Measurements from ENCODE around the gene CFAP141.
"Not testable (repeated sequence)": the region's sequence is repeated elsewhere in the genome, so short reads cannot be mapped to it uniquely, and the experiment has no call there.

The CFAP141 gene

DNA sequence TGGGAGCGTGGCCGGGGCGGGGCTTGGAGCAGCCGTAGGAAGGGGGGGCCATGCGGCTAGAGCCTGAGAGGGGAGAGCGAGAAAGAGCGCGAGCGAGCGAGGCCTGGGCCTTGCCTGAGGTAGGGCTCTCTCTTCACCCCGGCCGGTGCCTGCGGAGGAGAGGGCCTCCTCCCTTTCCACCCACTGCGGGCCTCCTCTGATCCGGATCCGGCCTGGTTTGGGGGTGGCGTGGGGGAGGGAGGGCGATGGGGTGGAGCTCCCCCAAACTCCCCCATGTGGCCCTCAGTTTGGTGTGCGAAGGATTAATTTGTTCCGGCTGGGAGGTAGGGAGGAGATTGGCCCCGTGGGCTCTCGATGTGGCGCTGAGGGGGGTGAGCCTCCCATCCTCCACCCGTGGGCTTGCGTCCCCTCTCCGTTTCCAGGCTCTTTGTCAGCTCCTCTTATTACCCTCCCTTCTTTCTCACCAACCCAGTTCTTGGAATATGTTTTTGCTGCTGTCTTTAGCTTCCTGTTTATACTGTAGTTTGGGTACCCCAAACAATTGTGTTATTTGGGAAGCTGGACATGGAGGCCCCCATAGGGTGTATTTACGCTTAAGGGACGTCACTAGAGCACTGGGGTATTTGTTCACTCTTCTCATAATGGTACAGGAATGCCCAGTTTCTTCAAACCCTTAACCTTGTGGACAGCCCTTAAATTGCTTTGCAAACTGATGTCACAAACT, 15.3 kb upstream of the CFAP141 start:
- peak; percentile 48 for DNase-seq
- H3K4me1 Mint-ChIP-seq, result peaks cover 33 to 72% of the 10 kb centered on the region in 2 donors
- ATAC-seq (replicated peaks), result peak; percentile 33 to 39
- H3K27me3 Mint-ChIP-seq, result no peaks in the 10 kb centered on the region
- H3K4me3 Mint-ChIP-seq, result peak overlapping the region; percentile 95 to 96
- peaks cover 40 to 55% of the 10 kb centered on the region in 2 donors for H3K36me3 Mint-ChIP-seq
- H3K27ac Mint-ChIP-seq, result peak overlapping the region; percentile 99
- no peaks in the 10 kb centered on the region for H3K9me3 Mint-ChIP-seq

DNA sequence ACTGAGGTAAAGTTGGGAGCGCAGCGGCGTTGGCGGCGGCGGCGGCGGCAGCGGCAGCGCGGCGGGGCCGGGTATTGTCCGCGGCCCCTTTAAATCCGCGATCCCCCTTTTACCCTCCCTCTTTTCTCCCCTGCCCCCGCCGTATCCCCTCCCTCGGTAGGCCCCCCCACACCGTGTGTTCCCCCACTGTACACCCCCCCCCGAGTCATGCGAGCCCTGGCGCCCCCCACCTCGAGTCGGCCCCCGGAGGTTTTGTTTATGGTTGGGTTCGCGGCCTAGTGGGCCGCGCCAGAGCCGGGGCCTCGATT, 14.8 kb upstream of the CFAP141 start:
- peaks cover 30 to 72% of the 10 kb centered on the region in 2 donors for H3K4me1 Mint-ChIP-seq
- ATAC-seq (replicated peaks), result no peak
- peak overlapping the region; percentile 95 to 96 for H3K4me3 Mint-ChIP-seq
- no peaks in the 10 kb centered on the region for H3K27me3 Mint-ChIP-seq
- peak overlapping the region; percentile 99 for H3K27ac Mint-ChIP-seq
- no peaks in the 10 kb centered on the region for H3K9me3 Mint-ChIP-seq
- no peak for DNase-seq
- H3K36me3 Mint-ChIP-seq, result peaks cover 40 to 54% of the 10 kb centered on the region in 2 donors

DNA sequence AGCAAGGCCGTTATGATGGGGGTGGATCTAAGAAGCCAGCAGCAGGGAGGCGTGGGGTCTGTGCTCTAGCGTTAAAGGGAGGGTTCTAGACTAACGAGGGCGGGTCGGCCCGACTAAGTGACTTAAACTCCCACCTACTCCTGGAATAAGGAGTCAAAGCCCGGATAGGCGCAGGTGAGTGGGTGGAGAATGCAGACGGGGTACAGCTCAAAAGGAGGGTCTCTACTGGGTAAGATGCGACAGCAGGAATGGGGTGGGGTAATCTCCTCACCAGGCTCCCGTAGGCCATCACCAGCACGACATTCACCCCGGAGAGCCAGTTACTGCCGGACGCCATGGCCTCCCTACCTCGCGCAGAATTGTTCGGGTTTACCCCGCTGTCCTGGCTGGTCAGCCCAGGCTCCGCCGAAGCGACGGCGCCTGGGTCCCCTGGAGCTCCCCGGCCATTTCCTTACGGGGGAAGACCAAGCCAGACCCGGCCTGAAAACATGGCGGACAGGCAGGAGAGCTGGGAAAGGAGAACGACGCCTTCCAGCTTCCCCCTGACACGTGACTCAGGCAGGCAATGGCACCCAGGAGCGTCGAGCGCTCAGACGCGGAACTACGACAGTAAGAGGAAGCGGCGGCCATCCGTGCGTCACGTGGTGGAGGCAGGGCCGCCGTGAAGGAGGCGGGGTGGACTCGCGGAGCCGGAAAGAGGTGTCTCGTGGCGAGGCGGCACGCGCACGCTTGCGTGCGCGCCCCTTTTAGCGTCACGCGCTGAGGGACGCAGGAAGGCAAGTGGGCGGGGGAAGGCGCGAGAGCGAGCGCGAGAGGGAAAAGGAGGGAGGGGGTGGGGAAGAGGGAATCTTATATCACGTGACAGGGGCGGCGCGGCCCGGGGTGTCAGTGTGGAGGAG, 14.2 kb upstream of the CFAP141 start, which contains the start of gene UBAP2L:
UBAP2L (plus strand) TSS at position 885 of the 899 bp plus-strand sequence. CDS start 4,169 bp downstream, outside the sequence.
- H3K36me3 Mint-ChIP-seq, result peaks cover 34 to 49% of the 10 kb centered on the region in 2 donors
- peak within 1 kb of the TSS; percentile 95 to 96 for H3K4me3 Mint-ChIP-seq
- peak within 1 kb of the TSS; percentile 99 for H3K27ac Mint-ChIP-seq
- ATAC-seq (replicated peaks) (peak; percentile 92 to 95), DNase-seq (peak; percentile 99)
- H3K27me3 Mint-ChIP-seq, result no peaks in the 10 kb centered on the region
- peaks cover 24 to 67% of the 10 kb centered on the region in 2 donors for H3K4me1 Mint-ChIP-seq
- H3K9me3 Mint-ChIP-seq, result no peaks in the 10 kb centered on the region

DNA sequence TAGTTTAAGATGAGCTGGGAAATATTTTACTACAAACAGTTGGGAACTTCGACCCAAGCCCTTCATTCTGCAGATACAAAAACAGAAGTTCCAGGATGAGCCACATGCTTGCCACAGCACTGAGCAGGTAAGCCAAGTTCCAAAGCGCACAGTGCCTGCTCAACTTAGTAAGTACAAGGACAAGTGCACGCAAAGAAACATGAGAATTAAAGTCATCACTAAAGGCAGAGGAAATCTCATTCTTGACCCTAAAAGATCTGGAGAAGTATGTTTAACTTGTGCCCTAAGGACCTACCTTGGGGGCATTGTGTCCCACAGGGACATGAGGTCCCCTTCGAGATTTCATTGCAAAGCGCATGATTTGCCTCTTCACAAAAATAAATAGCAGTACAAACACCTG, 13.4 kb upstream of the CFAP141 start:
- H3K27me3 Mint-ChIP-seq, result no peaks in the 10 kb centered on the region
- DNase-seq (no peak), ATAC-seq (replicated peaks) (no peak)
- peak overlapping the region; percentile 99 for H3K27ac Mint-ChIP-seq
- peaks cover 34 to 48% of the 10 kb centered on the region in 2 donors for H3K36me3 Mint-ChIP-seq
- H3K9me3 Mint-ChIP-seq, result no peaks in the 10 kb centered on the region
- peak overlapping the region; percentile 95 to 96 for H3K4me3 Mint-ChIP-seq
- H3K4me1 Mint-ChIP-seq, result peaks cover 24 to 60% of the 10 kb centered on the region in 2 donors

DNA sequence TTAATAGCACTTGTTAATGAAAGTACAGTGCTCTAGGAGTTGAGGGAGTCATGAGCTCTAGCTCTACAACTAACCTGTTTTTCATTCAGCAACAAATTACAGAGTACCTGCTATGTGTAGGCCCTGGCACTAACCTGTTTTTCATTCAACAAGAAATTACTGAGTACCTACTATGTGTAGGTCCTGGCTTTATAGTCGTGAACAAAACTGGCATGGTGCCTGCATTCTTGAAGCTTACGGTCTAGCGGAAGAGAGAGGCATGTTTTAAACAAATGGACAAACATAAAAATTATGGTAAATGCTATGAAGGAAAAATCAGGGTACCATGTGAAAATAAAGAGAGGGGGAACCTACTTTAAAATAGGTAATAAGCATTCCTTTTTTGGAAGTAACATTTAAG, 12.4 kb upstream of the CFAP141 start:
- peaks cover 34 to 45% of the 10 kb centered on the region in 2 donors for H3K36me3 Mint-ChIP-seq
- H3K4me1 Mint-ChIP-seq, result peaks cover 20 to 50% of the 10 kb centered on the region in 2 donors
- H3K27ac Mint-ChIP-seq, result peak overlapping the region; percentile 33
- peak overlapping the region; percentile 95 to 96 for H3K4me3 Mint-ChIP-seq
- ATAC-seq (replicated peaks) (no peak), DNase-seq (no peak)
- H3K27me3 Mint-ChIP-seq, result no peaks in the 10 kb centered on the region
- no peaks in the 10 kb centered on the region for H3K9me3 Mint-ChIP-seq

DNA sequence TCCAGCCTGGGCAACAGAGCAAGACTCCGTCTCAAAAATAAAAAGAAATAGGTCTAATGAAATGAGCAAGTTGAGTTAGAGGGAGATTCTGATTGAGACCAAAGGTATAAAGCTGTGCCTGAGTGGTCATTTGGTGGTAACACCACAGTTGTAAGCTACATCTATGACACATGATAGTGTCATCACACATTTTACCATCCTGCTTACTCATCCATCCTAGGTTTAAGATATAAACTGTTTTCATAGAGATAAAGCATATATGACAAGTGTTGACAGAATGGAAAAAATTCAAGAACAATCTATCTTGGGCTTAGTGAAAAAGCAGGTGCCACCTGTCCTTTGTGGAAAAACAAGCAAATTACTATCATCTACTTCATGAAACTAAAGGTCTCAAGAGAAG, 7.1 kb upstream of the CFAP141 start:
- H3K4me3 Mint-ChIP-seq, result no peak overlapping the region

DNA sequence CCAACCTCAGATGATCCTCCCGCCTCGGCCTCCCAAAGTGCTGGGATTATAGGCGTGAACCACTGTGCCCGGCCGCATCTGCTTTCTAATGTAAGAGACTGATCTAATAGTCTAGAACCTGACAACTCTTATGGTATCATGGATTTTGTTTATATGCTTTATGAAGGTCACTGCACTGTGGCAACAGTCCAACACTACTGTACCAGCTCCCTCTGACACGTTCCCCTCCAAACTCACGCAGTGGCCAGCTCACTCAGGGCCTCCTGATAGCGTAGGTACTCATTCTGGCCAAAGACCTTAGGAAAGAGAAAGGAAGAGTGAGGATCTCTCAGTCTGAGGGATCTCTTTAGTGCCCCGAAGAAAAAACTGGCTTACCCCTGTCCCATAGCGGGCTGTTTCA, 6.0 kb upstream of the CFAP141 start:
- no peak overlapping the region for H3K4me3 Mint-ChIP-seq
- no peaks in the 10 kb centered on the region for H3K27me3 Mint-ChIP-seq
- peaks cover 27 to 42% of the 10 kb centered on the region in 2 donors for H3K36me3 Mint-ChIP-seq
- ATAC-seq (replicated peaks), result no peak
- no peak for DNase-seq
- H3K4me1 Mint-ChIP-seq, result peaks cover 6 to 17% of the 10 kb centered on the region in 2 donors
- H3K27ac Mint-ChIP-seq, result no peak overlapping the region
- no peaks in the 10 kb centered on the region for H3K9me3 Mint-ChIP-seq

More for the DNA sequence above, 7.1 kb upstream of the CFAP141 start:
- no peak for ATAC-seq (replicated peaks)
- Mint-ChIP-seq H3K9me3 (no peaks in the 10 kb centered on the region), H3K4me1 (peaks cover 5 to 22% of the 10 kb centered on the region in 2 donors), H3K27me3 (no peaks in the 10 kb centered on the region), H3K27ac (no peak overlapping the region), H3K36me3 (peaks cover 27 to 43% of the 10 kb centered on the region in 2 donors)
- no peak for DNase-seq

DNA sequence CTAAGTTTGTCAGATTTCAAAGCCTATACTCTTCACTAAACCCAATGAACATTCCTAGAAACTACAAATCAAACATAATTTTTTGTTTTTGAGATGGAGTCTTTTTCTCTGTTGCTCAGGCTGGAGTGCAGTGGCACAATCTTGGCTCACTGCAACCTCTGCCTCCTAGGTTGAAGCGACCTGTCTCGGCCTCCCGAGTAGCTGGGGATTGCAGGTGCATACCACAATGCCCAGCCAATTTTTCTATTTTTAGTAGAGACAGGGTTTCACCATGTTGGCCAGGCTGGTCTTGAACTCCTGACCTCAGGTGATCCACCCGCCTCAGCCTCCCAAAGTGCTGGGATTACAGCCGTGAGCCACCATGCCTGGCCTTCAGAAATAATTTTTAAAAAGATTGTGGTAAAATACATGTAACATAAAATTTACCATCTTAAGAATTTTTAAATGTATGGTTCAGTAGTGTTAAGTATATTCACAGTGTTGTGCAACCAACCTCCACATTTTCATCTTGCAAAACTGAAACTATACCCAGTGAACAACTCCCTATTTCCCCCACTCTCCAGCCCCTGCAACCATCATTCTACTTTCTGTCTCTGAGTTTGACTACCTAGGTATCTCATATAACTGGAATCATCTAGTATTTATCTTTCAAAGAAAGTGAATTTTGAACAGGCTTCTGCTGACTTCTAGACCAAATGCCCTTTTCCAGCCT, 2.7 kb upstream of the CFAP141 start:
- peaks cover 8 to 11% of the 10 kb centered on the region in 2 donors for H3K4me1 Mint-ChIP-seq
- ATAC-seq (replicated peaks), result no peak
- H3K4me3 Mint-ChIP-seq, result no peak overlapping the region
- H3K9me3 Mint-ChIP-seq, result no peaks in the 10 kb centered on the region
- no peak overlapping the region for H3K27ac Mint-ChIP-seq
- H3K27me3 Mint-ChIP-seq, result no peaks in the 10 kb centered on the region
- peaks cover 36 to 53% of the 10 kb centered on the region in 2 donors for H3K36me3 Mint-ChIP-seq
- no peak for DNase-seq

DNA sequence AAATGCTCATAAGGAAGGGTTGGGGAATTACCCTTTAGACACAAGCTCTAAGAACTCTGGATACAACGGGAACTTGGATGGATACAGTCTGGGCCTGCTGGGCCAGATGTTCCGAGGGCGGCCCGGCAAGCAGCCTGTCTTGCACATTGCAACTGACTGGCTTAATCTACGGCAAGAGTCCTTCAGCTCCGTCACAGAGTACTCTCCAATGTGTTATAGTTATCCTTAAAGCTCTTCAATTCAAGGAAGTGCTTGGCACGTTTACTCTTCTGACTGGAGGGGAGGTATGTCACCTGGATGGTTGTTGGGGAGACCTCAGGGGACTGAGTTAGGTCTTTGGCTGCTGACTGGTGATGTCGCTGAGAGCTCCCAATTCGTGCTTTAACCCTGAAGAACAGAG, 1.1 kb upstream of the CFAP141 start:
- Mint-ChIP-seq H3K4me1 (peaks cover 8 to 11% of the 10 kb centered on the region in 2 donors), H3K36me3 (peaks cover 36 to 49% of the 10 kb centered on the region in 2 donors), H3K4me3 (no peak overlapping the region), H3K27me3 (no peaks in the 10 kb centered on the region), H3K27ac (peak overlapping the region; percentile 89), H3K9me3 (no peaks in the 10 kb centered on the region)
- DNase-seq, result no peak
- ATAC-seq (replicated peaks), result no peak

DNA sequence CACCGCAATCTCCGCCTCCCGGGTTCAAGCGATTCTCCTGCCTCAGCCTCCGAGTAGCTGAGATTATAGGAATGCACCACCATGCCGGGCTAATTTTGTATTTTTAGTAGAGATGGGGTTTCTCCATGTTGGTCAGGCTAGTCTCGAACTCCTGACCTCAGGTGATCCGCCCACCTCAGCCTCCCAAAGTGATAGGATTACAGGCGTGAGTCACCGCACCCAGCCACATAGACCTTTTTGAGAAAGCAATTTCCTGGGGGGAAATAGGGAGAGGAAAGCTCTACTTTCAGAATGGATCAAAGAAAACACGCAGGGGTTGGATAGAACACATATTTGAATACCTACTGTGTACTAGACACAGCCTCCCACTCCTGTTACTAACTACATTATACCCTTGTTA, 355 bp downstream of the CFAP141 start:
- peaks cover 8 to 11% of the 10 kb centered on the region in 2 donors for H3K4me1 Mint-ChIP-seq
- peaks cover 31 to 44% of the 10 kb centered on the region in 2 donors for H3K36me3 Mint-ChIP-seq
- H3K27me3 Mint-ChIP-seq; DNase-seq; H3K4me3 Mint-ChIP-seq; H3K9me3 Mint-ChIP-seq; ATAC-seq (replicated peaks): not testable (repeated sequence)
- H3K27ac Mint-ChIP-seq, result peak overlapping the region; percentile 33

DNA sequence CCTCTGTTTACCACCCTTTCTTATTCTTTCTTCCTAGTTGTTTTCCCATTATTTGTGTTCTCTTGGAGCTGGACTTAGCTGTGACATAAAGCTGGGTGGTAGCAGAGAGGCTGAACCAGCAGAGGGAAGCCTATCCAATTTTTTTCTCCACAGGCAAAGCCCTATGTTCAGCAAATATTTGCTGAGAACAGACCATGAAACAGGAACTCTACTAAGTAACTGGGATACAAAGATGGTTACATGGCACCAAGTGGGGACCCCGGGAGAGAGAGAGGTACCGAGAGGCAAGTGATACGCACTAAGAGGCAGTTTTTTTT, 6.6 kb downstream of the CFAP141 start:
- ATAC-seq (replicated peaks), result no peak
- no peak overlapping the region for H3K27ac Mint-ChIP-seq
- H3K4me3 Mint-ChIP-seq, result no peak overlapping the region
- no peaks in the 10 kb centered on the region for H3K27me3 Mint-ChIP-seq
- H3K9me3 Mint-ChIP-seq, result no peaks in the 10 kb centered on the region
- H3K36me3 Mint-ChIP-seq, result no peaks in the 10 kb centered on the region
- H3K4me1 Mint-ChIP-seq, result no peaks in the 10 kb centered on the region
- no peak for DNase-seq

DNA sequence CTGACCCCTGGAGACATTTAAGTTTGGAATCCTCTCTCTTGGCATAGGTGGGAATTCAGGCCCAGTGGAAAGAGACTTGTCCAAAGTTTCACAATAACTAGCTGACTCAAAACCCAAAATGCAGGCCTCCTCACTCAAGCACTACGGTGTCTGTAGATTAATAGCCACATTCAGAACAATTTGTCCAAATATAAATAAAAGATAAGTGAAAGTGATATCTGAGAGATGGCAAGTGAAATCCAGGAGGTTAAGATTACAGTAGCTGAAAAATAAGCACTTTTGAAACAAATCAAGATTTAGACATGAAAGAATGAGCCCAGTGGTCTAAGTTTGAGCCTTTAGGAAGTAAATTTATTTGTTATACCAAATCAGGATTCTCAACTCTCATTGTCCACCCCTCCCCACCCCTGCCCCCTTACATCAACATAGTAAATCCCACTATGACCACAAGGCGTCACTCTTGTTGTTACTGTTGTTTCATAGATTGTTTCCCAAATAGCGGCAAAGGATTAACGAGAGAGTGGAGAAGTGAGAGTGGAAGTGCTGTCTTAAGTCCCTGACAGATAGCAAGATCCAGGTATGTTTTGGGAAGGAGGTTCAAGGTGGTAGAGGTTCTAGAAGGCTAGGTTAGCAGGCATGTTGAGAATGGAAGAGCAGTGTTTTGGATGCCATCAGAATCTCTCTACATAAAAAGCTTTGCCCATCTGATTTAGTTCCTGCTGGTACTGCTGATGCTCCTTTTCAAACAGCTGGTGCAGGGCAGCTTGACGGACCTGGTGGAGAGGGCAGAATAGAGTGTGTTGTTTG, 7.2 kb downstream of the CFAP141 start:
- H3K4me1 Mint-ChIP-seq, result peaks cover 0 to 6% of the 10 kb centered on the region in 2 donors
- ATAC-seq (replicated peaks) (peak; percentile 69 to 75), DNase-seq (peak; percentile 20)
- H3K36me3 Mint-ChIP-seq, result no peaks in the 10 kb centered on the region
- H3K4me3 Mint-ChIP-seq, result no peak overlapping the region
- no peaks in the 10 kb centered on the region for H3K9me3 Mint-ChIP-seq
- H3K27me3 Mint-ChIP-seq, result peaks cover 2 to 4% of the 10 kb centered on the region in 2 donors
- no peak overlapping the region for H3K27ac Mint-ChIP-seq

DNA sequence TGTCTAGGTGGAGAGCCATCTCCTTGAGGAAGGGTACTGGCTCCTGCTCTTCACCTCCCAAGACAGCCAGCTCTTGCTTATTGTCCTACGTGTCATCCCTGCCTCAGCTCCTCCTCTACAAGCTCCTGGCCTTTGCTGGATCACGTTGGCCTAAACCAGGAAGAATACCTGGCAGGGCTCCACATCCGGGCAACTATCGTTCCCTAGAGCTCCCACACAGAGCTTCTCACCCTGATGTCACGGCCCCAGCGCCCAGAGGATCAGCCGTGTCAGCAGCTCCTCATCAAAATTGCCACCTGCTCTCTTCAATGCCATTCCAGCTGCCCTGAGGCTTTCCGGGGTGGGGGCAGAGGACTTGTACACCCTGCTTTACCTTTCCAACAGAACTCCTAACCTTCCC, 12.3 kb downstream of the CFAP141 start:
- Mint-ChIP-seq H3K4me3 (no peak overlapping the region), H3K36me3 (no peaks in the 10 kb centered on the region), H3K27me3 (peaks cover 26 to 31% of the 10 kb centered on the region in 2 donors), H3K27ac (no peak overlapping the region), H3K9me3 (no peaks in the 10 kb centered on the region), H3K4me1 (peaks cover 9 to 16% of the 10 kb centered on the region in 2 donors)
- no peak for ATAC-seq (replicated peaks)
- no peak for DNase-seq

Data from stimulated activated naive B cell treated with anti-CD40 and anti-IgM and Interleukin-4, amounts not matched to agents 10 μg/mL and 1 μg/mL and 100 μg/mL, for 72 hours (primary cell).